ENCODE measurements around the gene PDS5B. TPM values are rescaled to one million over a fixed set of nuclear protein-coding genes. Genes with fewer than 3 reads are reported as not detected.

Gene PDS5B
- total and polyA plus RNA-seq, 2 donors from 2014 or later, result 6.9 to 41.2 TPM

DNA sequence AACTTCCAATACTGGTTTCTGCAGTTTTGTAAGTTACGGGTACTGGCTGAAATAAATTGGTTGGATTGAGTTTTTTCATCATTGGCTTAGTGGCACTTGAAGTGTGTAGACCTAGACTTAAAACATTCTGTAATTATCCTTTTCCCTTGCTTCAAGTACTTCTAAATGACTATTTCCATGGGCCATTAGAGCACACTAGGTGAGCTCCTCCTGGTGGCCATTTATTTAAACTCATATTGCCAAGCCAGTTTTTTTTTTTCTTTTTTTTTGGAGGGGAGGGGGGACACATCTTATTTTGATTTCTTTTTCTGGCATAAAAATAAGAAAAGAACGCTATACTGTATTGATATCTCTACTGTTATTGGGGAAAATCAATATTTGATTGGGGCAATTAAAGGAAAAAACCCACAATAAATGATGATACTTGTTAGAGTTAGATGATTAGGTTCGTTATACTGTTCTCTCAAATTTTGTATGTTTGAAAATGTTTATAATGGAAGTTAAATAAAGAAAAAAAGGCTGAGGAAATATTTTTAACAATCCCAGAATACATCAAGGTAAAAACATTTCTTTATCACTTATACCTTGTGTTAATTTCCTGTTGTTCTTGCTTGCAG lies 82.9 kb downstream of the PDS5B start:
- Histone ChIP-seq H3K4me3 (ENCODE audit: low read length in 3 of 3) (no peak overlapping the region), H3K4me1 (ENCODE audit: control insufficient read depth in 2 of 3, insufficient read depth in 2 of 3, low read depth in 1 of 3, low read length in 3 of 3) (no peaks in the 10 kb centered on the region), H3K27ac (ENCODE audit: low read depth in 2 of 2, low read length in 2 of 2) (no peak overlapping the region), H3K9me3 (ENCODE audit: control insufficient read depth in 2 of 3, insufficient read depth in 1 of 3, low read length in 3 of 3) (no peaks in the 10 kb centered on the region), H3K9ac (ENCODE audit: low read length in 3 of 3) (no peak overlapping the region), H3K36me3 (ENCODE audit: control insufficient read depth in 2 of 3, insufficient read depth in 3 of 3, low read length in 3 of 3) (no peaks in the 10 kb centered on the region), H3K27me3 (ENCODE audit: control insufficient read depth, insufficient read depth, low read length) (no peaks in the 10 kb centered on the region)
- intact Hi-C loops (cut with DNase I), result no loop called here
- DNase-seq, result peak in 2 of 5 donors; percentile 46 to 62
- FAIRE-seq, result peak; percentile 72
- TF ChIP-seq, protein P1, sequence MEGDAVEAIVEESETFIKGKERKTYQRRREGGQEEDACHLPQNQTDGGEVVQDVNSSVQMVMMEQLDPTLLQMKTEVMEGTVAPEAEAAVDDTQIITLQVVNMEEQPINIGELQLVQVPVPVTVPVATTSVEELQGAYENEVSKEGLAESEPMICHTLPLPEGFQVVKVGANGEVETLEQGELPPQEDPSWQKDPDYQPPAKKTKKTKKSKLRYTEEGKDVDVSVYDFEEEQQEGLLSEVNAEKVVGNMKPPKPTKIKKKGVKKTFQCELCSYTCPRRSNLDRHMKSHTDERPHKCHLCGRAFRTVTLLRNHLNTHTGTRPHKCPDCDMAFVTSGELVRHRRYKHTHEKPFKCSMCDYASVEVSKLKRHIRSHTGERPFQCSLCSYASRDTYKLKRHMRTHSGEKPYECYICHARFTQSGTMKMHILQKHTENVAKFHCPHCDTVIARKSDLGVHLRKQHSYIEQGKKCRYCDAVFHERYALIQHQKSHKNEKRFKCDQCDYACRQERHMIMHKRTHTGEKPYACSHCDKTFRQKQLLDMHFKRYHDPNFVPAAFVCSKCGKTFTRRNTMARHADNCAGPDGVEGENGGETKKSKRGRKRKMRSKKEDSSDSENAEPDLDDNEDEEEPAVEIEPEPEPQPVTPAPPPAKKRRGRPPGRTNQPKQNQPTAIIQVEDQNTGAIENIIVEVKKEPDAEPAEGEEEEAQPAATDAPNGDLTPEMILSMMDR (IDR thresholded peaks at IDR 0.05; ENCODE audit: borderline replicate concordance, extremely low read depth, insufficient read depth), result peak; percentile 58

DNA sequence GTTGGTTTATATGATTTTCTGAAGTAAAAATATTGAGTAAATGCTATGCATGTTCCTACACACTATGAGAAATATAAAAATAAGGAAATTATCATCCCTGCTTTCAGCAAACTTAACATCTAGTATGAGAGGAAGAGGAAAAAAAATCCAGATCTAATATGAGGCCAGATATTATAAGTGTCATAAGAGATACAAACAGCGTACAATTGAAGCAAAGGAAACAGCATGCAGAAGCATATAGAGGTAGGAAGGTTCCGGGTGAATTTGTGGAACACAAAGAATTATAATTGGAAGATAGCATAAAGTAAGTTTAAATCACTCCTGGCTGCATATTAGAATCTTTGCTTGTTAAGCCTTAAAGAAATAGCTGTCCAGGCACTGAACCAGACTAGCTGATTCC lies 88.3 kb downstream of the PDS5B start:
- no peak for FAIRE-seq
- Histone ChIP-seq H3K4me1 (ENCODE audit: control insufficient read depth in 2 of 3, insufficient read depth in 2 of 3, low read depth in 1 of 3, low read length in 3 of 3) (no peaks in the 10 kb centered on the region), H3K27ac (ENCODE audit: low read depth in 2 of 2, low read length in 2 of 2) (no peak overlapping the region), H3K4me3 (ENCODE audit: low read length in 3 of 3) (no peak overlapping the region), H3K27me3 (ENCODE audit: control insufficient read depth, insufficient read depth, low read length) (no peaks in the 10 kb centered on the region), H3K9ac (ENCODE audit: low read length in 3 of 3) (no peak overlapping the region), H3K36me3 (ENCODE audit: control insufficient read depth in 2 of 3, insufficient read depth in 3 of 3, low read length in 3 of 3) (peaks cover 0 to 5% (median 2%) of the 10 kb centered on the region in 3 donors), H3K9me3 (ENCODE audit: control insufficient read depth in 2 of 3, insufficient read depth in 1 of 3, low read length in 3 of 3) (no peaks in the 10 kb centered on the region)
- no peak for DNase-seq
- intact Hi-C loops (cut with DNase I), result no loop called here
- TF ChIP-seq, protein P1 (IDR thresholded peaks at IDR 0.05; ENCODE audit: borderline replicate concordance, extremely low read depth, insufficient read depth), result no peak

DNA sequence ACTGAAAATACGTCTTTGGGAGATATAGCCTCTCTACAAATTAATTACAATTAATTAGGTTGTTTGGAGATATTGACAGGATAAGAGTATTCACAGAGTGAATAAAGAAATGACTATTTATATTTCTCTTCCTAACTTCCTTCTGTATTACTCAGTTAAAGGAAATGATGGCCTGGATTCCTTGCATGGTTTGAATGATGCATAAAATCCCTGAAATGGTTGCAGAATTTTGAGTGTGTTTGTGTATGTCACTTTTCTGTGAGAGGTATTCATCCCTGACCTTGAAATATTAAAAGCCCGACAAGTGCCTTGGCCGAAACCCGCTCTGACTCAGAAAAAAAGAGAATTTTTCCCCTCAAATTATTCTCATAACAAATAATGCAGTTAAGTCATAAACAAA lies 90.0 kb downstream of the PDS5B start:
- no peaks in the 10 kb centered on the region for H3K27me3 ChIP-seq (ENCODE audit: control insufficient read depth, insufficient read depth, low read length)
- intact Hi-C loops (cut with DNase I), result no loop called here
- TF ChIP-seq, protein P1 (IDR thresholded peaks at IDR 0.05; ENCODE audit: borderline replicate concordance, extremely low read depth, insufficient read depth), result no peak
- no peak overlapping the region for H3K27ac ChIP-seq (ENCODE audit: low read depth in 2 of 2, low read length in 2 of 2)
- no peak for DNase-seq
- H3K36me3 ChIP-seq (ENCODE audit: control insufficient read depth in 2 of 3, insufficient read depth in 3 of 3, low read length in 3 of 3), result peaks cover 2 to 5% (median 2%) of the 10 kb centered on the region in 3 donors
- no peak overlapping the region for H3K9ac ChIP-seq (ENCODE audit: low read length in 3 of 3)
- no peaks in the 10 kb centered on the region for H3K9me3 ChIP-seq (ENCODE audit: control insufficient read depth in 2 of 3, insufficient read depth in 1 of 3, low read length in 3 of 3)
- no peaks in the 10 kb centered on the region for H3K4me1 ChIP-seq (ENCODE audit: control insufficient read depth in 2 of 3, insufficient read depth in 2 of 3, low read depth in 1 of 3, low read length in 3 of 3)
- H3K4me3 ChIP-seq (ENCODE audit: low read length in 3 of 3), result no peak overlapping the region
- FAIRE-seq, result no peak

DNA sequence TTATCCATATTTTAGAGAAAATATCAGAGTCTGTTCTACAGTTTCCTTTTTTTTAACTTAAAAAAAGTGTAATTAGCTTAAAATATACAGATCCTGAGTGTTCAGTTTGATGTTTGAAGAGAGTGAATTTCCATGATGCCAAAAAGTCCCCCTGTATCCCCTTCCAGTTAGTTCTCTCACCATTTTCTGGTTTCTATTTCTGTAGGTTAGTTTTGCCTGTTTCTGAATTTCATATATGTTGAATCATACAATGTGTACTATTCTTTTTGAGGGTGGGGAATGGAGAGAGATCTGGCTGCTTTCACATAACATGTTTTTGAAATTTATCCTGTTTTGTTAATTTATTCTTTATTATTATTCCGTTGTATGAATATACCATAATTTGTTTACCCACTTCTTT lies 95.9 kb downstream of the PDS5B start:
- no peak overlapping the region for H3K9ac ChIP-seq (ENCODE audit: low read length in 3 of 3)

More for the DNA sequence above, 95.9 kb downstream of the PDS5B start:
- Histone ChIP-seq H3K27ac (ENCODE audit: low read depth in 2 of 2, low read length in 2 of 2) (no peak overlapping the region), H3K4me3 (ENCODE audit: low read length in 3 of 3) (no peak overlapping the region), H3K9me3 (ENCODE audit: control insufficient read depth in 2 of 3, insufficient read depth in 1 of 3, low read length in 3 of 3) (no peaks in the 10 kb centered on the region), H3K27me3 (ENCODE audit: control insufficient read depth, insufficient read depth, low read length) (no peaks in the 10 kb centered on the region), H3K36me3 (ENCODE audit: control insufficient read depth in 2 of 3, insufficient read depth in 3 of 3, low read length in 3 of 3) (peaks cover 0 to 2% (median under 1%) of the 10 kb centered on the region in 3 donors), H3K4me1 (ENCODE audit: control insufficient read depth in 2 of 3, insufficient read depth in 2 of 3, low read depth in 1 of 3, low read length in 3 of 3) (no peaks in the 10 kb centered on the region)
- DNase-seq, result no peak
- intact Hi-C loops (cut with DNase I), result no loop called here
- TF ChIP-seq, protein P1 (IDR thresholded peaks at IDR 0.05; ENCODE audit: borderline replicate concordance, extremely low read depth, insufficient read depth), result no peak
- no peak for FAIRE-seq
